ENCODE data around the gene TPM2. TPM values are rescaled to one million over a fixed set of nuclear protein-coding genes. Genes with fewer than 3 reads are reported as not detected.

Gene TPM2
- total RNA-seq, 1 donor from 2014 or later: 1,070 TPM

DNA sequence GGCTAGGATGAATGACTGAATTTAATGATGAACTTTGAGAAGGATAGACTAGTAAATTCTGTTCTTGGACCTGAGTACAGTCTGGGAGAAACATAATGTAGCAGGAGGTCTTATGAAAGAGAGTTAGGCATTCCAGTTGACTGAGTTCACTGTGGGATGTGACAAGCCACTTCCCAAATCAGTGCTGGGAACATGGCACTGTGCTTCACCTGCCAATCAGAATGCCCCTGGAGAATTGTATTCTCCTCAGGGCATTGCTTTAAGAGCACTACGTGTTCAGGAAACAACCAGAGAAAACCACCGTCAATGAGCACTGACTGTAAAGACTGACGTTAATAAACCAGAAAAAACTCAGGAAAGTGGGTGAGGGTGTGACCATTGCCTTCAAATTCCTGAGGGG, 30.4 kb downstream of the TPM2 start:
- H3K27me3 ChIP-seq (ENCODE audit: low read depth): no peaks in the 10 kb centered on the region
- H3K9me3 ChIP-seq (replicated peaks): no peaks in the 10 kb centered on the region
- H3K4me1 ChIP-seq: peaks cover 47% of the 10 kb centered on the region
- peaks cover 12% of the 10 kb centered on the region for H3K36me3 ChIP-seq
- no peak for DNase-seq
- H3K4me3 ChIP-seq: peak overlapping the region; percentile 98
- TF ChIP-seq, protein P1, sequence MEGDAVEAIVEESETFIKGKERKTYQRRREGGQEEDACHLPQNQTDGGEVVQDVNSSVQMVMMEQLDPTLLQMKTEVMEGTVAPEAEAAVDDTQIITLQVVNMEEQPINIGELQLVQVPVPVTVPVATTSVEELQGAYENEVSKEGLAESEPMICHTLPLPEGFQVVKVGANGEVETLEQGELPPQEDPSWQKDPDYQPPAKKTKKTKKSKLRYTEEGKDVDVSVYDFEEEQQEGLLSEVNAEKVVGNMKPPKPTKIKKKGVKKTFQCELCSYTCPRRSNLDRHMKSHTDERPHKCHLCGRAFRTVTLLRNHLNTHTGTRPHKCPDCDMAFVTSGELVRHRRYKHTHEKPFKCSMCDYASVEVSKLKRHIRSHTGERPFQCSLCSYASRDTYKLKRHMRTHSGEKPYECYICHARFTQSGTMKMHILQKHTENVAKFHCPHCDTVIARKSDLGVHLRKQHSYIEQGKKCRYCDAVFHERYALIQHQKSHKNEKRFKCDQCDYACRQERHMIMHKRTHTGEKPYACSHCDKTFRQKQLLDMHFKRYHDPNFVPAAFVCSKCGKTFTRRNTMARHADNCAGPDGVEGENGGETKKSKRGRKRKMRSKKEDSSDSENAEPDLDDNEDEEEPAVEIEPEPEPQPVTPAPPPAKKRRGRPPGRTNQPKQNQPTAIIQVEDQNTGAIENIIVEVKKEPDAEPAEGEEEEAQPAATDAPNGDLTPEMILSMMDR (IDR thresholded peaks at IDR 0.05; ENCODE audit: borderline replicate concordance): no peak
- peak overlapping the region; percentile 99 for H3K27ac ChIP-seq (replicated peaks)
- intact Hi-C loops (cut with micrococcal nuclease): loop anchor here (5.0 kb wide), 1 partner anchor 33 kb away; no protein-coding TSS in a partner anchor

- TF ChIP-seq, protein P1 (IDR thresholded peaks at IDR 0.05; ENCODE audit: borderline replicate concordance): no peak
- peak; percentile 42 for DNase-seq
- intact Hi-C loops (cut with micrococcal nuclease): loop anchor here (5.0 kb wide), 1 partner anchor 33 kb away; no protein-coding TSS in a partner anchor
- Histone ChIP-seq H3K27me3 (ENCODE audit: low read depth) (no peaks in the 10 kb centered on the region), H3K36me3 (peaks cover 12% of the 10 kb centered on the region), H3K4me1 (peaks cover 47% of the 10 kb centered on the region), H3K9me3 (replicated peaks) (no peaks in the 10 kb centered on the region), H3K4me3 (peak overlapping the region; percentile 98), H3K27ac (replicated peaks) (peak overlapping the region; percentile 99)
Measured at GRCh38 chr9:35658968-35659220, 30.8 kb downstream of the TPM2 start.

- Histone ChIP-seq H3K27me3 (ENCODE audit: low read depth) (no peaks in the 10 kb centered on the region), H3K4me3 (peak within 1 kb of the TSS; percentile 98), H3K9me3 (replicated peaks) (no peaks in the 10 kb centered on the region), H3K36me3 (peaks cover 12% of the 10 kb centered on the region), H3K4me1 (peaks cover 47% of the 10 kb centered on the region), H3K27ac (replicated peaks) (peak within 1 kb of the TSS; percentile 99)
- TF ChIP-seq, protein P1 (IDR thresholded peaks at IDR 0.05; ENCODE audit: borderline replicate concordance): peak; percentile 71
- peak; percentile 87 for DNase-seq
- intact Hi-C loops (cut with micrococcal nuclease): loop anchor here (5.0 kb wide), 1 partner anchor 34 kb away; no protein-coding TSS in a partner anchor
Measured at GRCh38 chr9:35658137-35658967, 31.4 kb downstream of the TPM2 start, which contains the start of gene CCDC107. Gene CCDC107 (plus strand): TSS chr9:35658292. CDS start chr9:35658380, 88 bp downstream.

DNA sequence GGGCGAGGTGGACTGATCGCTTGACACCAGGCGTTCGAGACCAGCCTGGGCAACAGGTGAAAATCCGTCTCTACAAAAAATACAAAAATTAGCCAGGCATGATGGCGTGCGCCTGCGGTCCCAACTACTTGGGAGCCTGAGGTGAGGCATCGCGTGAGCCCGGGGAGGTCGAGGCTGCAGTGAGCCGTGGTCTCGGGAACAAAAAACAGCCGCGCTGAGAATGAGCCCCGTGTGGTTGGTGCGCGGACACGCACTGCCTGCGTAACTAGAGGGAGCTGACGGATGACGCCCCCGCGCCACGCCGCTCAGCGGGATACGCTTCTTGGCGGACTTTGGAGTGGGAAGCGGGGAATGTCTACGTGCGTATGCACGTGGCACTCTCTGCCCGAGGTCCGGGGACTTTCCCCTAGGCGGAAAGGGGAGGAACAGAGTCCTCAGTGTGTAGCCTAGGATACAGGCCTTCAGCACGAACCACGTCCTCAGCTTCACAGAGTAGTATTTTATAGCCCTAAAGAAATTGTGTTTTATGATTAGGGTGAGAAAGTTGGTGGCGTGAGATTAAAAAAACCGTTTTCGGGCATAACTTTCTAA, 32.1 kb downstream of the TPM2 start, which contains the start of gene RMRP:
TSS of gene RMRP (minus strand) at position 474 of the 591 bp plus-strand sequence.
- Histone ChIP-seq H3K9me3 (replicated peaks) (no peaks in the 10 kb centered on the region), H3K27ac (replicated peaks) (peak within 1 kb of the TSS; percentile 99), H3K4me3 (peak within 1 kb of the TSS; percentile 98), H3K4me1 (peaks cover 47% of the 10 kb centered on the region), H3K36me3 (peaks cover 12% of the 10 kb centered on the region), H3K27me3 (ENCODE audit: low read depth) (no peaks in the 10 kb centered on the region)
- TF ChIP-seq, protein P1 (IDR thresholded peaks at IDR 0.05; ENCODE audit: borderline replicate concordance): peak; percentile 62
- DNase-seq: peak; percentile 97
- intact Hi-C loops (cut with micrococcal nuclease): loop anchor here (5.0 kb wide), 1 partner anchor 35 kb away; no protein-coding TSS in a partner anchor

- H3K9me3 ChIP-seq (replicated peaks): no peaks in the 10 kb centered on the region
- peak overlapping the region; percentile 98 for H3K4me3 ChIP-seq
- H3K27me3 ChIP-seq (ENCODE audit: low read depth): no peaks in the 10 kb centered on the region
- no peak for DNase-seq
- H3K4me1 ChIP-seq: peaks cover 47% of the 10 kb centered on the region
- intact Hi-C loops (cut with micrococcal nuclease): loop anchor here (5.0 kb wide), 1 partner anchor 35 kb away; no protein-coding TSS in a partner anchor
- peak overlapping the region; percentile 99 for H3K27ac ChIP-seq (replicated peaks)
- TF ChIP-seq, protein P1 (IDR thresholded peaks at IDR 0.05; ENCODE audit: borderline replicate concordance): no peak
- peaks cover 12% of the 10 kb centered on the region for H3K36me3 ChIP-seq
Measured at GRCh38 chr9:35656831-35657545, 32.7 kb downstream of the TPM2 start.

Measured in left ventricle myocardium inferior (tissue), 1 donor.